CD4-positive, alpha-beta T cell (primary cell): Measurements from ENCODE around the gene NXN. TPM values are rescaled to one million over a fixed set of nuclear protein-coding genes. Genes with fewer than 3 reads are reported as not detected.

Source experiments
- ATAC-seq: fragments of 200-7000 bp; cut with Tn5 transposase; one replicate; pipeline ENCODE4 v1.10.0; 2022; ENCODE audit warnings: mild to moderate bottlenecking; ENCODE audit not compliant: poor library complexity
- CTCF ChIA-PET: fragments of 350-600 bp; sonication (Branson Sonifier 250); formaldehyde crosslinking; loops from one replicate; lab custom pipeline; 2021; ENCODE audit warnings: antibody characterized with exemption, inconsistent platforms; lab: Charles Lee
- POLR2A ChIA-PET: fragments of 350-600 bp; sonication (Branson Sonifier 250); formaldehyde crosslinking; loops from one replicate; lab custom pipeline; 2021; ENCODE audit warnings: antibody characterized with exemption, inconsistent platforms; lab: Charles Lee
- DNase-seq, 14 experiments: peaks; one replicate each; pipeline ENCODE4 v3.0.0-alpha.2; 2013 to 2020; ENCODE audit warnings: mixed read lengths in 2 of 14
- H3K27ac ChIP-seq, 2 donors: one replicate each; pipeline versions ENCODE4 v1.5.1 to v1.7.0; 2013; ENCODE audit warnings: low read length in 2 of 2, low read depth in 1 of 2, mild to moderate bottlenecking in 1 of 2
- H3K27me3 ChIP-seq, 2 experiments: 1 replicate in 1 of 2; 2 replicates in 1 of 2; pipeline versions ENCODE4 v1.6.1 to v1.7.0; 2013; ENCODE audit warnings: low read length in 2 of 2, control low read depth in 1 of 2, mild to moderate bottlenecking in 1 of 2, moderate library complexity in 1 of 2; ENCODE audit not compliant: insufficient read depth in 2 of 2, control insufficient read depth in 1 of 2
- H3K36me3 ChIP-seq: one replicate; pipeline ENCODE4 v1.6.1; 2013; ENCODE audit warnings: low read length, control low read depth; ENCODE audit not compliant: insufficient read depth
- H3K4me1 ChIP-seq: one replicate; pipeline ENCODE4 v1.6.1; 2013; ENCODE audit warnings: low read length, control low read depth; ENCODE audit not compliant: insufficient read depth
- H3K4me3 ChIP-seq: one replicate; pipeline ENCODE4 v1.5.1; 2013; ENCODE audit warnings: mild to moderate bottlenecking, low read length, moderate library complexity
- H3K9me3 ChIP-seq, 2 experiments: 1 replicate in 1 of 2; 2 replicates in 1 of 2; pipeline versions ENCODE4 v1.6.1 to v1.7.0; 2013; ENCODE audit warnings: low read length in 2 of 2, mild to moderate bottlenecking in 2 of 2, control low read depth in 1 of 2, moderate library complexity in 1 of 2; ENCODE audit not compliant: control insufficient read depth in 1 of 2, insufficient read depth in 1 of 2
- H3K27ac Mint-ChIP-seq: one replicate; pipeline ENCODE4 v1.8.0; 2020; ENCODE audit warnings: mixed read lengths
- H3K27me3 Mint-ChIP-seq: one replicate; pipeline ENCODE4 v1.8.0; 2021; ENCODE audit warnings: mixed read lengths
- H3K36me3 Mint-ChIP-seq: one replicate; pipeline ENCODE4 v1.8.0; 2021; ENCODE audit warnings: low read depth, mixed read lengths
- H3K4me1 Mint-ChIP-seq: one replicate; pipeline ENCODE4 v1.8.0; 2021; ENCODE audit warnings: low read depth, mixed read lengths
- H3K4me3 Mint-ChIP-seq: one replicate; pipeline ENCODE4 v1.8.0; 2020; ENCODE audit warnings: mild to moderate bottlenecking, mixed read lengths
- H3K9me3 Mint-ChIP-seq: one replicate; pipeline ENCODE4 v1.8.0; 2020; ENCODE audit warnings: mixed read lengths
- CTCF ChIP-seq: fragments of 200-600 bp; IDR thresholded peaks from one replicate; pipeline ENCODE4 v1.8.0; 2022; ENCODE audit warnings: antibody characterized with exemption, mild to moderate bottlenecking
- intact Hi-C, 2 experiments: fragments of 100-400 bp; cut with DNase I in 1 of 2; cut with micrococcal nuclease in 1 of 2; formaldehyde crosslinking; loops; one replicate each; pipeline versions ENCODE4 v1.15.1 to v1.9.0; 2023 to 2025; cut with DNase I, micrococcal nuclease
- total RNA-seq, 174 experiments: library from RNA in 2 of 174; stranded (reverse) in 2 of 174; gene quantifications; one replicate each; pipeline ENCODE4 v1.2.3 and lab custom pipeline; 2021 to 2026

Gene NXN
- total RNA-seq, 2 experiments from 2014 or later: 0.80 to 0.98 TPM

- peaks cover 0 to 4% of the 10 kb centered on the region in 2 experiments for H3K9me3 ChIP-seq
- TF ChIP-seq CTCF: no peak
- peaks cover 5% of the 10 kb centered on the region for H3K4me1 ChIP-seq
- intact Hi-C loops: loop anchor here in 1 of 2 experiments (5.0 kb wide), 1 partner anchor 55 kb away; no protein-coding TSS in a partner anchor
- Mint-ChIP-seq H3K9me3 (no peaks in the 10 kb centered on the region), H3K4me1 (peaks cover 9% of the 10 kb centered on the region), H3K36me3 (no peaks in the 10 kb centered on the region), H3K4me3 (no peak overlapping the region), H3K27ac (no peak overlapping the region), H3K27me3 (peaks cover 37% of the 10 kb centered on the region)
- no peaks in the 10 kb centered on the region for H3K36me3 ChIP-seq
- ChIA-PET CTCF (no interaction called here), POLR2A (no interaction called here)
- H3K27me3 ChIP-seq: peaks cover 11 to 16% of the 10 kb centered on the region in 2 experiments
- no peak overlapping the region for H3K4me3 ChIP-seq
- DNase-seq (no peak), ATAC-seq (no peak)
- no peak overlapping the region for H3K27ac ChIP-seq
These were observed 127.7 kb downstream of the NXN start for GRCh38 chr17:851924-852323.

GRCh38 chr17:850851-851763 lies 128.5 kb downstream of the NXN start:
- peaks cover 11 to 23% of the 10 kb centered on the region in 2 experiments for H3K27me3 ChIP-seq
- no peak overlapping the region for H3K4me3 ChIP-seq
- intact Hi-C loops: loop anchor here in 1 of 2 experiments (5.0 kb wide), 1 partner anchor 56 kb away; no protein-coding TSS in a partner anchor
- no peaks in the 10 kb centered on the region for H3K36me3 Mint-ChIP-seq
- no peak overlapping the region for H3K27ac Mint-ChIP-seq
- peaks cover 15% of the 10 kb centered on the region for H3K4me1 Mint-ChIP-seq
- peaks cover 43% of the 10 kb centered on the region for H3K27me3 Mint-ChIP-seq
- no peak for DNase-seq
- H3K36me3 ChIP-seq: no peaks in the 10 kb centered on the region
- no peak for ATAC-seq
- no peak for TF ChIP-seq CTCF
- no peak overlapping the region for H3K27ac ChIP-seq
- peaks cover 8% of the 10 kb centered on the region for H3K4me1 ChIP-seq
- H3K9me3 ChIP-seq: peaks cover 0 to 4% of the 10 kb centered on the region in 2 experiments
- CTCF ChIA-PET: no interaction called here
- H3K9me3 Mint-ChIP-seq: no peaks in the 10 kb centered on the region
- H3K4me3 Mint-ChIP-seq: no peak overlapping the region
- POLR2A ChIA-PET: no interaction called here

- DNase-seq: no peak
- intact Hi-C loops: loop anchor here in 1 of 2 experiments (5.0 kb wide), 1 partner anchor 57 kb away; no protein-coding TSS in a partner anchor
- Mint-ChIP-seq H3K36me3 (no peaks in the 10 kb centered on the region), H3K27me3 (peaks cover 44% of the 10 kb centered on the region), H3K27ac (no peak overlapping the region), H3K4me3 (no peak overlapping the region), H3K4me1 (peaks cover 15% of the 10 kb centered on the region), H3K9me3 (no peaks in the 10 kb centered on the region)
- Histone ChIP-seq H3K36me3 (no peaks in the 10 kb centered on the region), H3K4me3 (no peak overlapping the region), H3K27ac (no peak overlapping the region), H3K4me1 (peaks cover 8% of the 10 kb centered on the region), H3K9me3 (peaks cover 0 to 4% of the 10 kb centered on the region in 2 experiments), H3K27me3 (peaks cover 13 to 29% of the 10 kb centered on the region in 2 experiments)
- ChIA-PET POLR2A (no interaction called here), CTCF (no interaction called here)
- ATAC-seq: no peak
- TF ChIP-seq CTCF: no peak
These were observed 129.3 kb downstream of the NXN start for GRCh38 chr17:850086-850850.
